Mucosa of descending colon (tissue), 3 donors: ENCODE results near the gene ANTKMT. TPM values are rescaled to one million over a fixed set of nuclear protein-coding genes. Genes with fewer than 3 reads are reported as not detected.
"Not testable (repeated sequence)": the region's sequence is repeated elsewhere in the genome, so short reads cannot be mapped to it uniquely, and the experiment has no call there.

Experiments
- ATAC-seq: fragments of 200-7000 bp; cut with Tn5 transposase; one replicate; pipeline ENCODE4 v1.9.1; 2020; ENCODE audit warnings: mild to moderate bottlenecking, moderate library complexity
- DNase-seq, 3 donors: peaks; one replicate each; pipeline ENCODE4 v3.0.0-alpha.2; 2020
- H3K36me3 ChIP-seq: fragments of 200-600 bp; one replicate; pipeline ENCODE4 v1.8.0; 2021; ENCODE audit warnings: low read depth, mild to moderate bottlenecking
- H3K4me1 ChIP-seq: fragments of 200-600 bp; one replicate; pipeline ENCODE4 v1.8.0; 2021; ENCODE audit warnings: low read depth, mild to moderate bottlenecking
- H3K4me3 ChIP-seq: fragments of 200-600 bp; one replicate; pipeline ENCODE4 v1.8.0; 2021; ENCODE audit warnings: mild to moderate bottlenecking
- H3K9me3 ChIP-seq: fragments of 200-600 bp; one replicate; pipeline ENCODE4 v1.8.0; 2021; ENCODE audit warnings: mild to moderate bottlenecking
- CTCF ChIP-seq: fragments of 200-600 bp; IDR thresholded peaks from one replicate; pipeline ENCODE4 v1.8.0; 2022; ENCODE audit warnings: antibody characterized with exemption, mild to moderate bottlenecking
- intact Hi-C, 2 donors: fragments of 100-400 bp; cut with DNase I in 1 of 2; cut with micrococcal nuclease in 1 of 2; formaldehyde crosslinking; loops; one replicate each; pipeline versions ENCODE4 v1.11.0 to v1.11.1; 2022; cut with DNase I, micrococcal nuclease
- total RNA-seq, 3 donors: library from RNA; stranded (reverse); fragmentation: NEBNext Ultra II Directional in 2 of 3; extraction: Animal tissue kit (Norgen Biotek cat#: 25700) in 2 of 3; gene quantifications; one replicate each; pipeline versions ENCODE4 v1.2.1 to v1.2.4, GENCODE V29; 2021 to 2023
- donor health status: DM: no; HTN: no; CAD: no; lungs with moderate emphysema.
- donor health status: DM: no; HTN: no; CAD: no.
- donor health status: DM: no; HTN: yes; CAD: no.

Gene ANTKMT
- total RNA-seq, 3 donors from 2014 or later: 36.2 to 39.9 (median 39.8) TPM

DNA sequence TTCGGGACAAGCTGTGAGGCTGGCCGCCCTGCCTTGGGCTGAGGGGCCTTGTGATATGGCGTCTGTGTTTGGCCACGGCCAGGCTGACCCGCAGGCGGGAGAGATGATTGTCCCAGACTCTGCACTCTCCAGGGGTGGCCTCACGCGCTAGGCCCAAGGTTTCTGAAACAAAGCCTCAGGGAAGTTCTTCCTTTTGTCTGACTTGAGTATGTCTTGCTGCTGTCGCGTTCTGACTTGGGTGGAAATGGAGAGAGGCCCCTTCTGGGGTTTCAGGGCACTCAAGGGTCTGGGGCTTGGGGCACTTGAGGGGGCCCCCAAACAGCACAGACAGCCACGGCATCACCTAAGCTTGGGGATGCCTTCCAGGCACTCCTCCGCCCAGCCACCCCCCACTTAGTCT lies 9.9 kb upstream of the ANTKMT start:
- intact Hi-C loops: loop anchor here in 1 of 2 donors (10.0 kb wide), 1 partner anchor 344 kb away; no protein-coding TSS in a partner anchor
- DNase-seq (no peak), ATAC-seq (no peak)
- Histone ChIP-seq H3K36me3 (no peaks in the 10 kb centered on the region), H3K4me3 (no peak overlapping the region), H3K4me1 (peaks cover 10% of the 10 kb centered on the region), H3K9me3 (no peaks in the 10 kb centered on the region)
- no peak for TF ChIP-seq CTCF

- H3K4me1 ChIP-seq: peaks cover 16% of the 10 kb centered on the region
- intact Hi-C loops: loop anchor here in 1 of 2 donors (10.0 kb wide), 1 partner anchor 343 kb away; no protein-coding TSS in a partner anchor
These were observed 9.2 kb upstream of the ANTKMT start for GRCh38 chr16:711548-712320.

GRCh38 chr16:712740-713250 lies 8.2 kb upstream of the ANTKMT start:
- not testable (repeated sequence) for H3K36me3 ChIP-seq, H3K4me3 ChIP-seq, ATAC-seq, H3K9me3 ChIP-seq
- H3K4me1 ChIP-seq: peaks cover 18% of the 10 kb centered on the region
- intact Hi-C loops: loop anchor here in 1 of 2 donors (10.0 kb wide), 1 partner anchor 342 kb away; no protein-coding TSS in a partner anchor
- peak in 2 of 3 donors; percentile 54 to 66 for DNase-seq

More at GRCh38 chr16:711548-712320, 9.2 kb upstream of the ANTKMT start:
- no peak overlapping the region for H3K4me3 ChIP-seq
- ATAC-seq (peak; percentile 69), DNase-seq (peak; percentile 82 to 88 (median 82))
- H3K9me3 ChIP-seq: no peaks in the 10 kb centered on the region
- no peaks in the 10 kb centered on the region for H3K36me3 ChIP-seq
- peak; percentile 88 for TF ChIP-seq CTCF

GRCh38 chr16:714079-714478 lies 6.9 kb upstream of the ANTKMT start:
- Histone ChIP-seq H3K4me1 (peaks cover 31% of the 10 kb centered on the region), H3K4me3 (no peak overlapping the region), H3K36me3 (no peaks in the 10 kb centered on the region), H3K9me3 (no peaks in the 10 kb centered on the region)
- TF ChIP-seq CTCF: no peak
- ATAC-seq: no peak
- no peak for DNase-seq
- intact Hi-C loops: loop anchor here in 1 of 2 donors (10.0 kb wide), 1 partner anchor 341 kb away; no protein-coding TSS in a partner anchor

DNA sequence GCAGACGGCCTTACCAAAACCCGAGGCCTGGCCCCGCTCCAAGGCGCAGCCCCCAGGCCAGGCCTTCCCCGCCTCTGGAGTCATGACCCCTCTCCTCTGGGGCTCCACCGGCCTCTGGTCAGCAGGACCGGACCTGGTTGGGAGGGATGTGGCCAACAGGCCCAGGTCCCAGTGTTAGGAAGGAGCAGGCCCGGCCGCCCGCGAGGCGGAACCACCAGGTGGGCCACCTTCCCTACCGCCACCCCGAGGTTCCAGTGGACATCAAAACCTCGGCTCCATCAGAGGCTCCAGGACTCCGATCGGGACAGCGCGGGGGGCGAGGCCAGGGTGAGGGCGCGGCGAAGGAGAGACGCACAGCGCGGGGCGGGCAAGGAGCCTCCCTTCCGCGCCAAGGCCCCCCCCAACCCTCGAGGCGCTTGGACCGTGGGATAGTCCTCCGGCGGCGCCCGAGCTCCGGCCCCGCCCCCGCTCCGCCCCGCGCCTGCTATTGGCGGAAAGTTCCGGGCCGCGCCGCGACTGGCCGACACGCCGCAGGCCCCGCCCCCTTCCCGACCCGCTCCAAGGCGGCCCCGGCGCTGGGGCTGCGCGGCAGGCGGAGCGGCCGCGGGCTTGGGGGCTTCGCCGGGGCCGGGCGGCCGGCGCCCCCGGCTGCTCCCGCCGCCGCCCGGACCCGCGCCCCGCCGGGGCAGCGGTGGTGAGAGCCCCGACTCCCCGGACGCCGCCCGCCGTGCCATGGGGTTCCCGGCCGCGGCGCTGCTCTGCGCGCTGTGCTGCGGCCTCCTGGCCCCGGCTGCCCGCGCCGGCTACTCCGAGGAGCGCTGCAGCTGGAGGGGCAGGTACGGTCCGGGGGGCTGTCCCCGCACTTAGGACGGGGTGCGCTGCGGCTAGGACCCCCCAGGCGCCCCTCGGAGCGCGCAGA lies 6.1 kb upstream of the ANTKMT start, which contains the start of gene METRN:
METRN (plus strand) TSS at position 561 of the 919 bp plus-strand sequence; CDS start at position 733, 172 bp downstream.
- H3K4me3 ChIP-seq: peak within 1 kb of the TSS; percentile 17
- peak; percentile 92 to 96 (median 95) for DNase-seq
- H3K4me1 ChIP-seq: peaks cover 37% of the 10 kb centered on the region
- intact Hi-C loops: loop anchor here in 1 of 2 donors (10.0 kb wide), 1 partner anchor 340 kb away; no protein-coding TSS in a partner anchor
- H3K36me3 ChIP-seq: no peaks in the 10 kb centered on the region
- peak; percentile 83 for ATAC-seq
- H3K9me3 ChIP-seq: no peaks in the 10 kb centered on the region
- no peak for TF ChIP-seq CTCF
